ENCODE results near the gene SELENOH.

DNA sequence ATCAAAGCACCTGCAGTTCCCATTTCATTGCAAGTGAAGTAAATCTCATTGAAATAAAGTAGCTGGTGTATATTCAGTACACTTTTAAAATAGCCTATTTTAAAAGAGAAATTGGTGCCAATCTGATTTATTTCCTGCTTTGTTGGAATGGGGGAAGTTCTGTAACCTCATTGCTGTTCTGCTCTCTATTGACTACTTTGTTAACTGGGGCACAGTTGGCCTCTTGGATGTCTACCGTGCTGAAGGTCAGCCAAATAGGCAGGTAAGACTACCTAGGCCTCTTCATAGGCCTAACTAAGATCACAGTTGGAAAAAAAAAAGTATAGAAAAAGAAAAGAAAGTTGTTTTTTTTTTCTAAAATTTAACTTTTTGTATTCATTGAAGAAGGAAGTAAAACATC, 29.5 kb downstream of the SELENOH start:
- TF ChIP-seq CTCF (IDR thresholded peaks at IDR 0.05) = no peak
- no peak for TF ChIP-seq POLR2A (IDR thresholded peaks at IDR 0.05)
